ENCODE measurements around the gene DENND10.
"Not testable (repeated sequence)": the region's sequence is repeated elsewhere in the genome, so short reads cannot be mapped to it uniquely, and the experiment has no call there.

The DENND10 gene

GRCh38 chr10:119176166-119176565, 72.3 kb downstream of the DENND10 start:
- Histone ChIP-seq H3K4me3 (no peak overlapping the region), H3K27ac (no peak overlapping the region)
- no peak for TF ChIP-seq CTCF (IDR thresholded peaks at IDR 0.05)
- no peak for DNase-seq (ENCODE audit: low spot score)

- H3K27ac ChIP-seq = peak overlapping the region; percentile 92 to 97
- no peak for TF ChIP-seq CTCF (IDR thresholded peaks at IDR 0.05)
- DNase-seq (ENCODE audit: low spot score) = no peak
- peak overlapping the region; percentile 79 for H3K4me3 ChIP-seq
Observed at GRCh38 chr10:119177708-119178371, 73.9 kb downstream of the DENND10 start.

- TF ChIP-seq CTCF (IDR thresholded peaks at IDR 0.05) = no peak
- Histone ChIP-seq H3K27ac (peak within 1 kb of the TSS; percentile 92 to 97), H3K4me3 (peak within 1 kb of the TSS; percentile 79)
- peak; percentile 94 for DNase-seq (ENCODE audit: low spot score)
Observed at GRCh38 chr10:119178372-119179119, 74.6 kb downstream of the DENND10 start, which contains the start of gene PRDX3. PRDX3 (minus strand) TSS chr10:119178812; CDS start chr10:119178790, 22 bp downstream.

- H3K27ac ChIP-seq; H3K4me3 ChIP-seq; DNase-seq (ENCODE audit: low spot score): not testable (repeated sequence)
Observed at GRCh38 chr10:119180850-119181400, 77.0 kb downstream of the DENND10 start.

- no peak overlapping the region for H3K4me3 ChIP-seq
- H3K27ac ChIP-seq = no peak overlapping the region
- TF ChIP-seq CTCF (IDR thresholded peaks at IDR 0.05) = no peak
- DNase-seq (ENCODE audit: low spot score) = no peak
Observed at GRCh38 chr10:119183664-119184412, 79.9 kb downstream of the DENND10 start.

All from coronary artery (tissue), 2 donors.